Head of caudate nucleus (tissue), 42 donors: ENCODE data around the gene L3MBTL3.
"Not testable (repeated sequence)": the region's sequence is repeated elsewhere in the genome, so short reads cannot be mapped to it uniquely, and the experiment has no call there.

Experiments
- DNase-seq, 42 donors: peaks; one replicate each; pipeline versions ENCODE4 v3.0.0 to v3.0.0-alpha.2; 2020 to 2021; ENCODE audit warnings: mixed read lengths in 7 of 42
- intact Hi-C: fragments of 100-400 bp; cut with DNase I; formaldehyde crosslinking; loops from one replicate; pipeline ENCODE4 v1.15.0; 2022

The L3MBTL3 gene

GRCh38 chr6:130119211-130119610 lies 100.8 kb downstream of the L3MBTL3 start:
- no peak for DNase-seq
- intact Hi-C loops: no loop called here

GRCh38 chr6:130120731-130121130 lies 102.3 kb downstream of the L3MBTL3 start:
- intact Hi-C loops: no loop called here
- DNase-seq: no peak

- DNase-seq: no peak
These were observed 103.9 kb downstream of the L3MBTL3 start for GRCh38 chr6:130122243-130122642.

GRCh38 chr6:130127195-130127594 lies 108.8 kb downstream of the L3MBTL3 start:
- intact Hi-C loops: no loop called here
- DNase-seq: no peak

More at GRCh38 chr6:130122243-130122642, 103.9 kb downstream of the L3MBTL3 start:
- intact Hi-C loops: no loop called here

DNA sequence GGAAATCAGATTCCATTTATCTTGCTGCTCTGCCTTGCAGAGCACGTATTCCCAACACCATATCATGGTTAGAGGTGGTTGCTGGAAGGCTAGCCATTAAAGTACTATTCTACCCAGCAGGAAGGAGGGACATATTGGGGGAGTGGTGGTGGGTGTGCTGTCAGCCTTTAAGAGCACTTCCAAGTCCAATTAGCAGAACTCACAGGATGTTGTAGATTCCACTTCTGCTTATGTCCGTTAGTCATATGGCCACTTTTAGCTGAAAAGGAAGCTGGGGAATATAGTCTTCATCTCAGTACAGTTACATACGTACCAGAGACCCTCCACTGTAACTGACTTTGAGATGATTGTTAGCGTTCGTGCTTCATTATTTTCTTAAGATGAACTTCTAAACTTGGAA lies 109.9 kb downstream of the L3MBTL3 start:
- intact Hi-C loops: no loop called here
- DNase-seq: no peak

- no peak for DNase-seq
- intact Hi-C loops: no loop called here
These were observed 111.4 kb downstream of the L3MBTL3 start for GRCh38 chr6:130129762-130130246.

GRCh38 chr6:130132286-130132701 lies 113.9 kb downstream of the L3MBTL3 start:
- intact Hi-C loops: no loop called here

DNA sequence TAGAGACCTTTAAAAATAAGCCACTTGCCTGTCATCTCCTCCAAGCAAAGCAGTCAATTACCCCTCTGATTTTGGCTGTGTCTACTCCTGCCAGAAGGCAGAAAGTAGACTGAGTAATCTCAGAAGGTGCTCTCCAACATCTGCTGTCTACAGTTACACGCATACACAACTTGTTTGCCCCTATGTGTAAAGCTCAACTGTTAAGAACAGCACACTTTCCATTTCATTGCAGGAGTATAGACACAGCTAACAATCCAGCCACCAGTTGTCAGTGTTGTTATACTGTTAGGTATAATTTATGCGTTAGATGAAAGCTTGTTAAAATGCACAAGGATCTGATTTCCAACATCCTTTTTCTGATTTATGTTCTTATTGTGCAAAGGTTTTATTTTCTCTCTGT lies 116.2 kb downstream of the L3MBTL3 start:
- no peak for DNase-seq
- intact Hi-C loops: no loop called here

More at GRCh38 chr6:130132286-130132701, 113.9 kb downstream of the L3MBTL3 start:
- DNase-seq: no peak

DNA sequence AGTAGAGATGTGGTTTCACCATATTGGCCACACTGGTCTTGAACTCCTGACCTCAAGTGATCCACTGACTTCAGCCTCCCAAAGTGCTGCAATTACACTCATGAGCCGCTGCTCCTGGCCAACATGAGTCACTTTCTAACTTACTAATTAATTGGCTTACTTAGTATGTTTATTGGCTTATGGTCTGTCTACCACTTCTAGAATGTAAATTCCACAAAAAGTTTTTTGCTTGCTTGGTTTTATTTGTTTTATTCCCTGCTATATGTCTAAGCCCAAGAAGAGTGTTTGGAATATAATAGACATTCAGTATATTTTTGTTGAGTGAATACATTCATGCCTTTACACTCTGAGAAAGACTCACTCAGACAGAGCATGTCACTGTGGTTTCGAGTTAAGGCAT lies 118.4 kb downstream of the L3MBTL3 start:
- intact Hi-C loops: no loop called here

DNA sequence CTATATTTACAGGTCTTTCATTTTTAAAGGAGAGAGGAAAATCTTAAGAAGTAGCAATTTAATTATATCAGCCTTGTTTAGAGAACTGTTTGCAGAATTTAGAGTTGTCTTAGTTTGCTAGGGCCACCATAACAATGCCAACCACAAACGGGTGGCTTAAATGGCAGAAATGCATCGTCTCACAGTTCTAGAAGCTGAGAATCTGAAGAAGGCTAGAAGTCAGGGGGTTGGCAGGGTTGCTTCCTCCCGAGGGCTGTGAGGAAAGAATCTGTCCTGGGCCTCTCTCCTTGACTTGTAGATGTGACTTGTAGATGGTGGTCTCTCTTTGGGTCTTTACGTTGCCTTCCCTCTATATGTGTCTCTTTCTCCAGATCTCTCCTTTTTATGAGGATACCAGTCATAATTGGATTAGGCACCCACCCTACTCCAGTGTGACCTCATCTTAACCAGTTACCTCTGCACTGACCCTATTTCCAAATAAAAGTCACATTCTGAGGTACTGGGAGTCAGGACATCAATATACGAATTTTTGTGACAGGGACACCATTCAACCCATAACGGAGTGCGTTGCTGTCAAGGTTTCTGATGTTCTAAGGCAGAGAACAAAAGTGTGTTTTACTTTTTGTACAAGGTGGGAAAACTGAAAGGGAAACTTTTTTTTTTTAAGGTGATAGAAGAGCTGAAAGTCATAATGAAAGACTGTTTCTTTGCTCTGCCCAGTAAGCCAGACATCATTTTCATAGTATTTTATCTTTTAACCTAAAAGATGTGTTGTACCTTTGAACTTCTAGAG lies 119.9 kb downstream of the L3MBTL3 start:
- intact Hi-C loops: no loop called here
- DNase-seq: no peak

More for the DNA sequence above, 118.4 kb downstream of the L3MBTL3 start:
- no peak for DNase-seq

DNA sequence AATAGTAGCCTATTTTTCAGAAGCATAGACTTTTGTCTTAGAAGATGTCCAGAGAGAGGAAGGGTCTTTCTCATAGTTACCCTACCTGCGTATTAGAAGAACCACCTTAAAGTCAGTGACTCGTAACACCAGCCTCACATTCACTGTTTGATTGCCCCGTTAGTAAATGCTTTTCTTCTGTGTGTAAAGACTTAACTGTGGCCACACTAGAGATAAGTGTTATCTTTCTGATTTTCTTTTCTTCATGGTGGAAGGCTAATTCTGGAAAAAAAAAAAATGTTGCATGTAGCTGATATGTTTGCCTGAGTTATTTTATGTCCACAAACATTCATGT lies 120.5 kb downstream of the L3MBTL3 start:
- no peak for DNase-seq
- intact Hi-C loops: no loop called here

GRCh38 chr6:130140084-130140483 lies 121.7 kb downstream of the L3MBTL3 start:
- intact Hi-C loops: no loop called here
- DNase-seq: no peak

DNA sequence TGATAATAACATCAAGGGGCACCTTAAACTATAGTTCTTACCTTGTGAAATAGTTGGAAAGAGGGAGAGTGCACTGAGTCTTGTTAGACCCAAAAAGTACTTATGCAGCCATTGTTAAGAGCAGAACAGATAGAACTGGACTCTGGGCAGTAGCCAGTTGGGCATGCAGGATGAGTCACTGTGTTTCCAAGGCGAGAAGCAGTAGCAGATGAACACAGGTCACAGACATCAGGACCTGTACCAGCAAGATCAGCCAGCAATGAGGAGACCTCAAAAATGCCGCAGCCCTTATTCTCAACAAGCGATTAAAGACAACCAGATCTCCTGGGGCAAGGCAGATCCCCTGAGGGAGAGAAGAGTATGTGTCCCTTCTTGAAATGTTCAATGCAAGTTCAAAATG lies 125.3 kb downstream of the L3MBTL3 start:
- intact Hi-C loops: no loop called here
- DNase-seq: no peak

- intact Hi-C loops: no loop called here
These were observed 128.7 kb downstream of the L3MBTL3 start for GRCh38 chr6:130147111-130147510.

GRCh38 chr6:130148181-130148580 lies 129.8 kb downstream of the L3MBTL3 start:
- intact Hi-C loops: no loop called here

More at GRCh38 chr6:130147111-130147510, 128.7 kb downstream of the L3MBTL3 start:
- no peak for DNase-seq

DNA sequence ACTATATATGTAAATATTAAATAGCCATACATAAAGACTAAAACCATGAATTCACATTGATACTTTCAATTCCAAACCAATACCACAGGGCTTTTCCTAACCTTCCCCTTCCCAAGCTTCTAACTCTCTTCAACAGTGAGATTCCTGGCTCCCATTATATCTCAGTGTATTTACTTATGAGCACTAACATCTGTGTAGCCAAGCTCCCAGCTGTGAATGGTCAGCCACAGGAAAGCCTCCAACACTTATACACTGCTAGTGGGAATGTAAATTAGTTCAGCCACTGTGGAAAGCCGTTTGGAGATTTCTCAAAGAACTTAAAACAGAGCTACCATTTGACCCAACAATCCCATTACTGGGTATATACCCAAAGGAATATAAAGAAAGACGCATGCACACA lies 130.6 kb downstream of the L3MBTL3 start:
- intact Hi-C loops, DNase-seq: not testable (repeated sequence)

More at GRCh38 chr6:130148181-130148580, 129.8 kb downstream of the L3MBTL3 start:
- DNase-seq: no peak

DNA sequence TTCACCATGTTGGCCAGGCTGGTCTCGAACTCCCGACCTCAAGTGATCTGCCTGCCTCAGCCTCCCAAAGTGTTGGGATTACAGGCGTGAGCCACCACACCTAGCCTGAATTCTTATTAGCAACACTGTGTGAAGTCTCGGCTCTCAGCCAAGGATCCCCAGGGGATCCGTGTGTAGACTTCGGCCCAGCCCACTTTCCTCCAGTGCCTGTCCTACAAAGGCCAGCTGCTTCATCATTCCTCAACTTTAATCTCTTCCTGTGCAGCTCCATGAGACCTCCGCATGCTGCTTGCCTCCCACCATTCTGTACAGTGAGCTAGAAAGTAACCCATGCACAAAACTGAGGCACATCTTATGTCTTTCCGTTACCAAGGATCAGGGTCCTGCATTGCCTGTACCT lies 132.5 kb downstream of the L3MBTL3 start:
- DNase-seq: no peak

GRCh38 chr6:130152908-130153510 lies 134.6 kb downstream of the L3MBTL3 start:
- no peak for DNase-seq
- intact Hi-C loops: no loop called here

More for the DNA sequence above, 132.5 kb downstream of the L3MBTL3 start:
- intact Hi-C loops: no loop called here

DNA sequence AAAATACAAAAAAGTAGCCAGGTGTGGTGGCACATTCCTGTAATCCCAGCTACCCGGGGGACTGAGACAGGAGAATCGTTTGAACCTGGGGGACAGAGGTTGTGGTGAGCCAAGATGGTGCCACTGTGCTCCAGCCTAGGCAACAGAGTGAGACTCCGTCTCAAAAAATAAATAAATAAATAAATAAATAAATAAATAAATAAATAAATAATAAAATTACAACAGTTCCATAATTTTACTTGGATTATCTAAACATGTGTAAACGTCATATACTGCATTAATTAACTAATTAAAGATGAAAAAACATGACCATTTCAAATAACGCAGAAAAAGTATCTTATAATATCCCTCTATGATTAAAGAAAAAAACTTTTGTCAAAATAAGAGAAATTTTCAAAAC lies 138.5 kb downstream of the L3MBTL3 start:
- no peak for DNase-seq
- intact Hi-C loops: no loop called here

GRCh38 chr6:130158056-130158455 lies 139.7 kb downstream of the L3MBTL3 start:
- intact Hi-C loops: no loop called here

GRCh38 chr6:130158548-130158947 lies 140.2 kb downstream of the L3MBTL3 start:
- DNase-seq: no peak
- intact Hi-C loops: no loop called here

More at GRCh38 chr6:130158056-130158455, 139.7 kb downstream of the L3MBTL3 start:
- no peak for DNase-seq
